IPS-15b (cell line): Measurements from ENCODE around the gene RIIAD1.

Experiments used
- H3K27me3 ChIP-seq: one replicate; pipeline ENCODE4 v1.6.1; 2013; ENCODE audit warnings: low read length; ENCODE audit not compliant: control insufficient read depth, insufficient read depth
- H3K36me3 ChIP-seq: one replicate; pipeline ENCODE4 v1.6.1; 2013; ENCODE audit warnings: low read length; ENCODE audit not compliant: control insufficient read depth, insufficient read depth
- H3K4me1 ChIP-seq: one replicate; pipeline ENCODE4 v1.6.1; 2013; ENCODE audit warnings: mild to moderate bottlenecking, low read length; ENCODE audit not compliant: control insufficient read depth, insufficient read depth
- H3K4me3 ChIP-seq: one replicate; pipeline ENCODE4 v1.5.1; 2013; ENCODE audit warnings: low read depth, low read length
- H3K9ac ChIP-seq: one replicate; pipeline ENCODE4 v1.6.1; 2013; ENCODE audit warnings: low read depth, mild to moderate bottlenecking, low read length
- H3K9me3 ChIP-seq: one replicate; pipeline ENCODE4 v1.6.1; 2013; ENCODE audit warnings: mild to moderate bottlenecking, low read length; ENCODE audit not compliant: control insufficient read depth, insufficient read depth

RIIAD1 gene

DNA sequence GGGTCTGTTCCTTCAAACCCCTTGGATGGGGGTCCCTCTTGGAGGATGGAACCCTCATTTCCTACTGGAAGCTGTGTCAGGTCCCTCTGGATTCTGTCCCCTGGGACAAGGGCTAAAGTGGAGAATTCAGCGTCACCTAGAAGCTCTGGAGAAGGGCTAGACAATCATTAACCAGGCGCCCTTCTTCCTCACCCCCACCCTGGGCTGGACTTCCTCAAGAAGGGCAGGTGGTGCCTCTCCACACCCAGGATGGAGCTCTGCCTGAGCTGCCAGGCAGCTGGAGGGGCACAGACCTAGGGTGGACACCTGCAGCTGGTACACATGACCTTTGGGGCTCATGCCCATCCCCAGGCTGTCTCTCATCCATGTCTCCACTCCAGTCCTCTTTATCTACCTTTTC lies 8.3 kb upstream of the RIIAD1 start:
- Histone ChIP-seq H3K9me3 (no peaks in the 10 kb centered on the region), H3K9ac (no peak overlapping the region), H3K4me1 (peaks cover 2% of the 10 kb centered on the region), H3K4me3 (no peak overlapping the region), H3K36me3 (no peaks in the 10 kb centered on the region), H3K27me3 (peaks cover 10% of the 10 kb centered on the region)

DNA sequence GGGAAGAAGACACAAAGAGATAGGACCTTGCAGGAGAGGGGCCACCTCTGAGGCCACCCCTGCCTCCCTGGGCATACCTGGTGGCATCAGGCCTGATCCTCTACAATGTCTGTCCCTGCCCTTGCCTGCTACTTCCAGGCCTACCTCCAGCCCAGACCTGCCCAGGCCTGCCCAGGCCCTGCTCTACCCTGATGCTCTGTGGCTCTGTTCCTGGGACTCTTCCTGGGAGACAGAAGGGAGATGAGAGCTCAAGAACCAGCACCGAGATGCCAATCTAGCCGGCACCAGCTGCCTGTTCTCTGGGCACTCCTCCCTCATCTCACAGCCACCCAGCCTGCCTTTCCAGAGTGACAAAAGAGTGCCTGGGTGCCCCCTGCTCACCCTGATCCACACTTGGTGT lies 7.4 kb upstream of the RIIAD1 start:
- peaks cover 4% of the 10 kb centered on the region for H3K4me1 ChIP-seq
- no peaks in the 10 kb centered on the region for H3K36me3 ChIP-seq
- H3K9ac ChIP-seq: no peak overlapping the region
- H3K27me3 ChIP-seq: peaks cover 19% of the 10 kb centered on the region
- H3K9me3 ChIP-seq: no peaks in the 10 kb centered on the region
- no peak overlapping the region for H3K4me3 ChIP-seq

DNA sequence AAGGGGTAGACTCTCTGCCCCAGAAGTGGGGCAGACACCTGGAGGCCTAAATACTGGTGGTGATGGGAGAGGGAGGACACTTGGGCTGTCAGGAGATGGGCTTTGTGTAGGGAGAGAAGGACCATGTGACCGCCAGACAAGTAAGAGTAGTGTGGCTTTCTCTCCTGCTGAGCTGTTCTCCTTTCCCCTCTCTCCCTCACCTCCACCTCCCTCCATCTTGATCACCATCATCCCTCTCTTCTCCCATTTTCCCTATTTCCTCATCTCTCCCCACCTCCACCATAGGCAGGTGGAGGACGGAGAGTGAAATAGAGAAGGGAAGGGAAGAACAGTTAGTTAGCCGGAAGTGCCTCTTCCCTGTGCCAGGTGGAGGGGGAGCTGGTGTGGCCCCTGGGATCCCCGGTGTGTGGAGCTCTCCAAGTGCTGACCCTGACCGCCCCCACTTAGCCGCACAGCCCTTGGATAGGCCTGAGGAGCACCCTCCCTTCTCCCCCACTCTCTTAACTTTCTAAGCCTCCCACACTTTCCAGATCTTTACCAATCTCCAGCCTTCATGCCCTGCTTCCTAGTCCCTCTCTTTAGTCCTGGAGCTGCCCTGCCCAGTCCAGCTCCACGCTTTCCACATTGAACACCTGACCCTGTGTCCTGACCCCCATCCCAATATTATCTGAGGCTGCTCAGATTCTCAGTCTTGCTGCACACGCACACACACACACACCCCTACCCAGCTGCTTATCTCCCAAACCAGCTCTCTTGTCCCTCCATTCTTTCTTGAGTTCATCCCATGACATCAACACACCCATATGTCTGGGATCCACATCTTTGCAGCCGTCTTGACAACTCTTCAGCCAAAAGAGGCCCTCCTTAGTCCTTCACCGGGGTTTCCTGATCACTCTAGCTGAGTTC lies 6.2 kb upstream of the RIIAD1 start:
- H3K36me3 ChIP-seq: no peaks in the 10 kb centered on the region
- no peak overlapping the region for H3K4me3 ChIP-seq
- H3K27me3 ChIP-seq: peaks cover 31% of the 10 kb centered on the region
- H3K4me1 ChIP-seq: peaks cover 4% of the 10 kb centered on the region
- H3K9ac ChIP-seq: no peak overlapping the region
- no peaks in the 10 kb centered on the region for H3K9me3 ChIP-seq

DNA sequence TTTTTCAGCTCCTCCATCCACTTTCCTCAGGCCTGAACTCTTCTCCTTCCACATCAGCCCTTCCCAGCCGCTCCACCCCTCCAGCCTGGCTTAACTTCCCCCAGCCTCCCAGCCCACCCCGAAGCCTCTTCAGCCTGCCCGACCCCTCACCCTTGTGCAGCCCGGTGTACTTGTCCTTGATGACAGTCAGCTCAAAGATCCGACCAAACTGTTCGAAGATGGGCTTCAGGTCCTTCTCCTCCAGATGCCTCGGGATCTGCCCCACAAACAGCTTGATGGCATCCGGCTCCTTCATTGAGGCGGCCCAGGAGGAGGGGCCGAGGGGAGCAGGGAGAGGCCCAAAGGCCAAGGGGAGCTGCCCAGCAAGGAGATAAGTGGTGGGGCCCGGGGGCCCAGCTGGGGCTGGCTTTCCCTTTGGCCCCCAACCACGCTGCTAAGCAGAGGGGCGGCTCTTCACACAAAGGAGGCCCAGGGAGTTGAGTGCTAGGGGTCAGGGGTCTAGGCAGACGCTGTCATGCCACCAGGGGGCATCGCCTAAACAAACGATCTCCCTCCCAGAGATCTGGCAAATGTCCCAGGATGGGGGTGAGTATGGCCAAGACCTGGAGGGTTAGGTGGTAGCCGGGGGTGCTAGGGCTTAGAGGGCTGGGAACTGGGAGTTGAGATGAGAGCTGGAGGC lies 5.5 kb upstream of the RIIAD1 start:
- H3K27me3 ChIP-seq: peaks cover 38% of the 10 kb centered on the region
- H3K36me3 ChIP-seq: no peaks in the 10 kb centered on the region
- no peak overlapping the region for H3K9ac ChIP-seq
- no peaks in the 10 kb centered on the region for H3K9me3 ChIP-seq
- H3K4me3 ChIP-seq: peak overlapping the region; percentile 49
- peaks cover 8% of the 10 kb centered on the region for H3K4me1 ChIP-seq

DNA sequence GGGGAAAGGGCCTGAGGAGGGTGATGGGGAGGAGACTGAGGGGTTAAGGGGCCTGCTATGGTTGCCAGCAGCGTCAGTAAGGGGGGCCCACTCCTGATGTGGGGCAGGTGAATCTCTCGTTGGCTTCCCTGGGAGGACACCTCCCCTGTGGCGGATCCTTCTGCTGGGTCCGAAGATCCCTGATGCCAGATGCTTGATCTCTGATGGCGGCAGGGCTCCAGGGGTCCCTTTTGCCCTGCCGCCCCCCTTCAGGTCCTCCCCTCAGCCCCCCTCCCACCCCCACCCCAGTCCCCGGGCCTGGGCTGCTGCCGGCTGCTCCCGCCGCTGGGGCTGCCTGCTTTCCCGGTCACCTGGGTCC lies 4.9 kb upstream of the RIIAD1 start:
- Histone ChIP-seq H3K9me3 (no peaks in the 10 kb centered on the region), H3K9ac (no peak overlapping the region), H3K36me3 (no peaks in the 10 kb centered on the region), H3K4me1 (peaks cover 9% of the 10 kb centered on the region), H3K4me3 (peak overlapping the region; percentile 49), H3K27me3 (peaks cover 41% of the 10 kb centered on the region)

DNA sequence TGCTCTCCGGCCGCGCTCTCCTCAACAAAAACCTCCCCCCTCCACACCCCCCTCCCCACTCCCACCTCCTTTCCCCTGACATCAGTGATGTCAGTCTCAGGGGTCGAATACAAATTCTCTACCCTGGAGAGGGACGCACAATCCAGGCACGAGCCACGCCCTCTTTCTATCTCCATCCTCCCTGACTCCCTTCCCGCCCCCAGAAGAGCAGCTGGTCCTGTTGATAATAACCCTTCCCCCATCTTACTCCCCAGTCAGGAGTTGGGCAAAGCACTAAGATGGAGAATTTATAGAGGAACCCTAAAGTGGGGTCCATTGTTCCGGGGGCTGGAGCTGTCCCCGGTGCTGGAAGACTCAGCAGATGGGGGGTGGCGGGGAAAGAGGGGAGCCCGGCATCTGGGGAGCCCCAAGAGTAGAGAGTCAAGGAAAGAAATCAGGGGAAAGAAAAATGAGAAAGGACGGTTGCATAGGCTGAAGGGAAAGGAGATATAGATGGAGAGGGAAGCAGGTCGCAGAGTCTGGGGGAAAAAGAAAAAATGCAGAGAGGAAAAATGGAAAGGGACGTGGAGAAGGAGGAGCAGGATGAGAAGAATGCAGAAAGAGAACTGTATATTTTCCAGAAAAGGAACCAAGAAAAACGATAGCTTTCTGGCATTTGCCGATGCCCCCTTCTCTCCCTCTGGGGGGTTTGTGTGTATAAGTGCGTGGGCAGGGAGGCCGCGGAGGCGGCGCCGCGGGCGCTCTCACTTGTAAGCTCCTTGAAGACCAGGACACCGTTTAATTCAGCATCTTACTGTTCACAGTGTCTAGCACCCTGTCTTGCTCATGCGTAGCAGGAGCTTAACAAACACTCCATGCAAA lies 4.3 kb upstream of the RIIAD1 start, which contains the start of gene CELF3:
Gene CELF3, minus strand, starts transcription at position 33 of the 861 bp plus-strand sequence. CDS start 783 bp downstream, outside the sequence.
- peaks cover 9% of the 10 kb centered on the region for H3K4me1 ChIP-seq
- H3K4me3 ChIP-seq: peak within 1 kb of the TSS; percentile 49
- H3K27me3 ChIP-seq: peaks cover 45% of the 10 kb centered on the region

DNA sequence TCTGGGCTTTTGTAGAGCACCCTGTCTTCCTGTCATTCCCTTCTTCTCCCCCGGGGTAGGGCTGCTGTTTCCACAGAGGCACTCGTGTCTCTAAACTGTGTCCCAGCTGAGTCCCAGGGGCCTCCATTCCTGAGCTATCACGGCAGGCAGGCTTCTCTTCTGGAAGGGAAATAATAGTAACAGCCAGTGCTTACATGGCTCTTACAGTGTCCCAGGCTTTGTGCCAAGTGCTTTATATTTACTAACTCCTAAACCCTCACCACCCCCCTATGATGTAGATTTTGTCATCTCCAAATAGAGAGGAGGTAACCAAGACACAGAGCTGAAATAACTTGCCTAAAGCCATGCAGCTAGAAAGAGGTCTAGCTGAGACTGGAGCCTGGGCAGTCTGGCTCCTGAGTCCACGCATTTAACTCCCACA lies 3.3 kb upstream of the RIIAD1 start:
- Histone ChIP-seq H3K9ac (no peak overlapping the region), H3K9me3 (no peaks in the 10 kb centered on the region), H3K4me3 (no peak overlapping the region), H3K36me3 (no peaks in the 10 kb centered on the region), H3K4me1 (peaks cover 9% of the 10 kb centered on the region), H3K27me3 (peaks cover 55% of the 10 kb centered on the region)

More for the DNA sequence above, 4.3 kb upstream of the RIIAD1 start, which contains the start of gene CELF3:
- Histone ChIP-seq H3K9me3 (no peaks in the 10 kb centered on the region), H3K36me3 (no peaks in the 10 kb centered on the region), H3K9ac (peak within 1 kb of the TSS; percentile 47)

DNA sequence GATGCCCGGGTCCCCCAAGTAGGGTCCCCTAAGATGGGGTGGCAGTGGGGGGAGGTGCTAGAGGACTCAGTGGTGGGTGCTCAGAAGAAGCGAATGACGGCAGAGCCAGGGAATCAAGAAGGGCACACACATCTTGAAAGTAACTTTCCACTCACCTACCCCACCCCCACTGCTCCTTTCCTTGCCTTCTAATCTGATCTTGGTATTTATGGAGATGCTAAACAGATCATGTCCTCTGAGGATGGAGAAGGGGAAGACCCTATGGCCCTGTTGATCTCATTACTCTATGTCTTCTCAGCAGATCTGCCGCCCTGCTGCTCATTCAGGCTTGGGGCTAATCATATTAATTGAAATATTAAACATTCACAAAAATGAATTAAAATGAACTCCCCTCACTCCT lies 2.7 kb upstream of the RIIAD1 start:
- no peak overlapping the region for H3K9ac ChIP-seq
- no peaks in the 10 kb centered on the region for H3K36me3 ChIP-seq
- H3K9me3 ChIP-seq: no peaks in the 10 kb centered on the region
- H3K4me3 ChIP-seq: no peak overlapping the region
- peaks cover 9% of the 10 kb centered on the region for H3K4me1 ChIP-seq
- H3K27me3 ChIP-seq: peaks cover 56% of the 10 kb centered on the region

DNA sequence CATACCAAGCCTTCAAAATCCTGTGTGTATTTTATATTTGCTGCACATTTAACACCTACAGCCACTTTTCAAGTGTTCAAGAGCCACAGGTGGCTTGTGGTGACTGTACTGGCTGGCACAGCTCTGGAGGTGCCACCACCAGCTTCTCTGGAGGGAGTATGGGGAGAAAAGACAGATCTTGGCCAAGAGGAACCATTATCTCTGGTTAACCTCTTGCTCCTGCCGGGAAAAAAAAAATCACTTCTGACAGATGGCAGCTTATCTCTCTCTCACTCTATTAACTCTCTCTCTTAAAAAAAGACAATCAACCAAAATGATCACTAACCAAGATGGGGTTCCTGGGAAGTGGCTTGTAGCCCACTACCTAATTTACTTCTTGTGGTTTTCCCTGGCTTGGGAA lies 1.2 kb upstream of the RIIAD1 start:
- H3K27me3 ChIP-seq: peaks cover 58% of the 10 kb centered on the region
- H3K4me3 ChIP-seq: peak overlapping the region; percentile 46
- H3K36me3 ChIP-seq: no peaks in the 10 kb centered on the region
- H3K9ac ChIP-seq: no peak overlapping the region
- H3K4me1 ChIP-seq: peaks cover 18% of the 10 kb centered on the region
- no peaks in the 10 kb centered on the region for H3K9me3 ChIP-seq

DNA sequence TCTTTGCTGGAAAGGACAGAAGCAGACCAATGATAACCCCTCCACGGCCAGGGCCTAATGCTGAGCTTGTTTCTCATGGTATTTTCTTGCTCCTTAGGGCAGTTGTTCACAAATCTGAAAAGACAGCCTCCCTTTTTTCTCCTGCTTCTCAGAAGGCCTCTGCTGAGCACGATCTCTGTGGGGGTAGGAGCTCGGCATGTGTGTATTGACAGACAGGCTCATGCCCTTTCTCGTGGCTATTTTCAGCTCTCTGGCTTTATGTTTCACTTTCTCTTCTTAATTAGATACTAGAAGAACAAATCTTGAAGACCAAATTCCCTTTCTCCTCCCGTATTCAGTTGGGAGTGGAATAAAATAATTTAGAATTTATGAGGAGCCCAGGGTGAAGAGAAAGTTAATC lies 768 bp upstream of the RIIAD1 start:
- Histone ChIP-seq H3K27me3 (peaks cover 58% of the 10 kb centered on the region), H3K4me3 (peak overlapping the region; percentile 46), H3K9ac (no peak overlapping the region), H3K36me3 (no peaks in the 10 kb centered on the region), H3K9me3 (no peaks in the 10 kb centered on the region), H3K4me1 (peaks cover 18% of the 10 kb centered on the region)

DNA sequence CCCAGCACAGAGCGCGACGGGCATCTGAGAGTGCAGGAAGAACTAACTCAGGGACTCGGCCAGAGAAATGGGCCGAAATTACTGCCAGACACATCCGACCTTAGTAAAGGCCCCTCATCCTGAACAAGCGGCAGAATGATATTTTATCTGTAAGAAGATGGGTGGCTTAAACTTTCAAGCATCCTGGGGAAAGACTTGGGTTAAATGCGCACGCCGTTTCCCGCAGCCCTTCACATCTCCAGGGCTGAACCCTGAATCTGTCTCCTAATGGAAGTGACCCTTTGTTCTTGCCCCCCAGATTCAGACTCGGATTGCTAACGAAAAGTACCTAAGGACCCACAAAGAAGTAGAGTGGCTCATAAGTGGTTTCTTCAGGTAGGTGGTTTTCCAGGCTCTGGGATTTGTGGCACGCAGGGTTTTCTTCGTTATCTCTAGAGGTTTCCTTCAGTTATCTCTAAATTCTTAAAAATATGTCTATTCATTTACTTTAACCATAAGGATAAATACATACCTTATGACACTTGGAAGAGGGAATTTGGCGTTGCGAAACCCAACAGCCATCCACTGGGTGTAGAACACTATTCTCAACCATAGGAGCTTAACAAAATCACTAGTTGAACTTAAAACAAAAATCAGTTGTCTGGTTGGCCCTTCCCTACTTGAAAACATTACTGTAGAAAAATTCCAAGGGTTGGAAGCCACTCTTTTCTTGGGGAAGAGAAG lies 627 bp downstream of the RIIAD1 start:
- Histone ChIP-seq H3K9me3 (no peaks in the 10 kb centered on the region), H3K36me3 (no peaks in the 10 kb centered on the region), H3K27me3 (peaks cover 58% of the 10 kb centered on the region), H3K4me1 (peaks cover 18% of the 10 kb centered on the region), H3K9ac (no peak overlapping the region), H3K4me3 (peak overlapping the region; percentile 71)
